Stimulated activated CD4-positive, alpha-beta T cell treated with anti-CD3 and anti-CD28 coated beads, Interleukin-1b, Interleukin-23, amount 100 ng/mL, for 4 hours (primary cell): ENCODE data around the gene GATA2.

Source experiments
- DNase-seq, 2 donors: peaks; one replicate each; pipeline ENCODE4 v3.0.0-alpha.2; 2020; ENCODE audit warnings: low read depth in 2 of 2

Gene GATA2

GRCh38 chr3:128488636-128488990 is 4.4 kb downstream of the GATA2 start:
- DNase-seq: no peak

- peak in 1 of 2 donors; percentile 37 for DNase-seq
Measured at GRCh38 chr3:128487813-128488635, 5.0 kb downstream of the GATA2 start.

GRCh38 chr3:128487538-128487812 is 5.5 kb downstream of the GATA2 start:
- DNase-seq: no peak

GRCh38 chr3:128486681-128487537 is 6.1 kb downstream of the GATA2 start:
- no peak for DNase-seq

- no peak for DNase-seq
Measured at GRCh38 chr3:128486205-128486628, 6.8 kb downstream of the GATA2 start.

- no peak for DNase-seq
Measured at GRCh38 chr3:128485282-128486204, 7.5 kb downstream of the GATA2 start.

GRCh38 chr3:128484404-128485281 is 8.4 kb downstream of the GATA2 start:
- DNase-seq: no peak

- DNase-seq: no peak
Measured at GRCh38 chr3:128483657-128484403, 9.2 kb downstream of the GATA2 start.

- DNase-seq: no peak
Measured at GRCh38 chr3:128482666-128483656, 10.0 kb downstream of the GATA2 start.

- DNase-seq: no peak
Measured at GRCh38 chr3:128482175-128482574, 10.8 kb downstream of the GATA2 start.

- no peak for DNase-seq
Measured at GRCh38 chr3:128481438-128481942, 11.5 kb downstream of the GATA2 start.

GRCh38 chr3:128480717-128481437 is 12.1 kb downstream of the GATA2 start:
- no peak for DNase-seq

- DNase-seq: no peak
Measured at GRCh38 chr3:128480278-128480677, 12.7 kb downstream of the GATA2 start.

GRCh38 chr3:128479558-128480086 is 13.4 kb downstream of the GATA2 start:
- no peak for DNase-seq

- no peak for DNase-seq
Measured at GRCh38 chr3:128478576-128479506, 14.2 kb downstream of the GATA2 start.

- no peak for DNase-seq
Measured at GRCh38 chr3:128476659-128477058, 16.3 kb downstream of the GATA2 start.

GRCh38 chr3:128475355-128475754 is 17.6 kb downstream of the GATA2 start:
- DNase-seq: no peak
